Prostate gland (tissue), 2 donors: Measurements from ENCODE around the gene SIX5. TPM values are rescaled to one million over a fixed set of nuclear protein-coding genes. Genes with fewer than 3 reads are reported as not detected.
A peak's percentile ranks its signal among the peaks of the same experiment; 100 is the strongest.

ENCODE experiments used
- DNase-seq: peaks from one replicate; pipeline ENCODE4 v3.0.0-alpha.2; 2019; ENCODE audit warnings: low spot score
- H3K27ac ChIP-seq, 2 donors: fragments of 200-600 bp; sonication (generic); 2 replicates each; pipeline ENCODE4 v1.5.1; 2017 to 2019
- H3K27me3 ChIP-seq: fragments of 200-600 bp; sonication (generic); replicated peaks from 2 replicates; pipeline ENCODE4 v1.5.1; 2019; ENCODE audit not compliant: insufficient read depth
- H3K36me3 ChIP-seq, 2 donors: fragments of 200-600 bp; sonication (generic); 1 replicate in 1 of 2; 2 replicates in 1 of 2; pipeline versions ENCODE4 v1.5.1 to v1.8.1; 2017 to 2019
- H3K4me1 ChIP-seq: fragments of 200-600 bp; sonication (generic); replicated peaks from 2 replicates; pipeline ENCODE4 v1.5.1; 2019
- H3K4me3 ChIP-seq, 2 donors: fragments of 200-600 bp; sonication (generic); 2 replicates each; pipeline ENCODE4 v1.5.1; 2017 to 2019
- H3K9me3 ChIP-seq: fragments of 200-600 bp; sonication (generic); 2 replicates; pipeline ENCODE4 v1.5.1; 2017
- CTCF ChIP-seq, 4 experiments: fragments of 200-600 bp in 2 of 4; fragments of 450-650 bp in 2 of 4; sonication (generic) in 2 of 4; IDR thresholded peaks; 1 replicate in 3 of 4; 2 replicates in 1 of 4; pipeline ENCODE4 v1.5.1; 2016 to 2019; ENCODE audit warnings: antibody characterized with exemption in 4 of 4, mild to moderate bottlenecking in 2 of 4, moderate library complexity in 2 of 4
- POLR2A ChIP-seq: fragments of 450-650 bp; IDR thresholded peaks from one replicate; pipeline ENCODE4 v1.6.1; 2016; ENCODE audit warnings: antibody characterized with exemption, mild to moderate bottlenecking
- POLR2AphosphoS5 ChIP-seq: sonication (generic); formaldehyde crosslinking; IDR thresholded peaks from one replicate; pipeline ENCODE4 v1.6.1; 2017; ENCODE audit warnings: antibody characterized with exemption
- WGBS: methylation state at CpG from one replicate; pipeline ENCODE4 v1.1.5; 2018; 5-methylcytosine and 5-hydroxymethylcytosine counted together
- intact Hi-C: fragments of 100-400 bp; cut with DNase I; formaldehyde crosslinking; loops from one replicate; pipeline ENCODE4 v1.14.2; 2022
- total RNA-seq, 2 donors: library from RNA; depleted of rRNA; stranded (reverse); fragments of >200 nt; gene quantifications; one replicate each; pipeline ENCODE4 v1.1.0, GENCODE V29; 2016

SIX5 gene
- total RNA-seq, 2 donors from 2014 or later, result 33.7 to 37.5 TPM

GRCh38 chr19:45716359-45717130 is 52.5 kb downstream of the SIX5 start:
- Histone ChIP-seq H3K27ac (peak overlapping the region; percentile 95), H3K9me3 (no peaks in the 10 kb centered on the region), H3K27me3 (no peaks in the 10 kb centered on the region), H3K36me3 (peaks cover 3 to 5% of the 10 kb centered on the region in 2 donors), H3K4me1 (no peaks in the 10 kb centered on the region), H3K4me3 (peak overlapping the region; percentile 53 to 61)
- 2% methylated on average over 24 of the region's 24 CpGs for WGBS
- intact Hi-C loops, result loop anchor here (2.0 to 5.0 kb wide), 3 partner anchors 24 to 81 kb away; partner anchors contain the start of genes QPCTL and SIX5
- no peak for TF ChIP-seq CTCF (IDR thresholded peaks at IDR 0.05)
- TF ChIP-seq POLR2AphosphoS5, result peak; percentile 30
- peak; percentile 56 for DNase-seq

GRCh38 chr19:45715139-45715538 is 53.9 kb downstream of the SIX5 start:
- Histone ChIP-seq H3K27me3 (no peaks in the 10 kb centered on the region), H3K36me3 (peaks cover 4 to 5% of the 10 kb centered on the region in 2 donors), H3K4me1 (no peaks in the 10 kb centered on the region), H3K27ac (no peak overlapping the region), H3K9me3 (no peaks in the 10 kb centered on the region), H3K4me3 (no peak overlapping the region)
- no peak for TF ChIP-seq POLR2AphosphoS5
- TF ChIP-seq CTCF (IDR thresholded peaks at IDR 0.05), result no peak
- no peak for TF ChIP-seq POLR2A
- intact Hi-C loops, result loop anchor here (5.0 kb wide), 2 partner anchors 52 to 82 kb away; partner anchors contain the start of gene SIX5
- DNase-seq, result no peak
- WGBS, result 95% methylated on average over 3 of the region's 3 CpGs

Other genes with a start within 250 kb of the SIX5 start
- gene OPA3, start 184.4 kb downstream of the SIX5 start, total RNA-seq, result 10 to 100 TPM in 1 of 2 donors, 1 to 10 TPM in 1; 7.2 to 14.5 TPM
- 1 to 10 TPM in 1 of 2 donors, under 1 TPM in 1; 0.55 to 2.4 TPM for gene GPR4, start 167.0 kb downstream of the SIX5 start, total RNA-seq
- gene EML2, start 129.9 kb downstream of the SIX5 start, total RNA-seq, result 10 to 100 TPM; 47.3 to 55.6 TPM
- 1 to 10 TPM; 2.6 to 4.9 TPM for gene GIPR, start 101.0 kb downstream of the SIX5 start, total RNA-seq
- 100 to 1,000 TPM; 132 to 240 TPM for gene SNRPD2, start 77.3 kb downstream of the SIX5 start, total RNA-seq
- 10 to 100 TPM in 1 of 2 donors, 1 to 10 TPM in 1; 5.2 to 18.4 TPM for gene QPCTL, start 76.6 kb downstream of the SIX5 start, total RNA-seq
- 10 to 100 TPM; 21.8 to 26.7 TPM for gene FBXO46, start 38.4 kb downstream of the SIX5 start, total RNA-seq
- gene MEIOSIN, start 35.8 kb downstream of the SIX5 start, total RNA-seq, result 1 to 10 TPM in 1 of 2 donors, not detected in 1; 1.8 TPM
- gene DMPK, start 13.2 kb upstream of the SIX5 start, total RNA-seq, result 10 to 100 TPM; 52.8 to 88.2 TPM
- gene DMWD, start 23.6 kb upstream of the SIX5 start, total RNA-seq, result 10 to 100 TPM; 35.5 to 96.7 TPM
- 1 to 10 TPM in 1 of 2 donors, under 1 TPM in 1; 0.50 to 5.2 TPM for gene RSPH6A, start 46.1 kb upstream of the SIX5 start, total RNA-seq
- 100 to 1,000 TPM in 1 of 2 donors, 10 to 100 TPM in 1; 76.4 to 104 TPM for gene SYMPK, start 93.9 kb upstream of the SIX5 start, total RNA-seq
- gene FOXA3, start 95.1 kb upstream of the SIX5 start, total RNA-seq, result 1 to 10 TPM in 1 of 2 donors, under 1 TPM in 1; 0.09 to 1.1 TPM
- 10 to 100 TPM; 55.5 to 63.0 TPM for gene IRF2BP1, start 116.9 kb upstream of the SIX5 start, total RNA-seq
- 1 to 10 TPM; 8.7 to 9.1 TPM for gene MYPOP, start 133.4 kb upstream of the SIX5 start, total RNA-seq
- gene NANOS2, start 145.5 kb upstream of the SIX5 start, total RNA-seq, result 1 to 10 TPM in 1 of 2 donors, not detected in 1; 4.1 TPM
- 1 to 10 TPM in 1 of 2 donors, under 1 TPM in 1; 0.87 to 3.1 TPM for gene NOVA2, start 204.6 kb upstream of the SIX5 start, total RNA-seq
- 10 to 100 TPM; 22.9 to 23.7 TPM for gene CCDC61, start 226.2 kb upstream of the SIX5 start, total RNA-seq